HG03175 (cell line): Measurements from ENCODE around the gene MOV10.

Experiments
- ATAC-seq: cut with Tn5 transposase; IDR thresholded peaks from one replicate; pipeline ENCODE4 v1.9.1; 2021; ENCODE audit warnings: mild to moderate bottlenecking, moderate library complexity; ENCODE audit not compliant: unreplicated experiment

MOV10 gene

GRCh38 chr1:112698366-112699310 lies 24.2 kb downstream of the MOV10 start:
- ATAC-seq: no peak

- ATAC-seq: no peak
These were observed 25.1 kb downstream of the MOV10 start for GRCh38 chr1:112699425-112700144.

GRCh38 chr1:112700290-112701226 lies 26.1 kb downstream of the MOV10 start:
- ATAC-seq: peak; percentile 39

- ATAC-seq: no peak
These were observed 27.0 kb downstream of the MOV10 start for GRCh38 chr1:112701227-112702066.

GRCh38 chr1:112702067-112702395 lies 27.6 kb downstream of the MOV10 start:
- ATAC-seq: no peak

- ATAC-seq: no peak
These were observed 28.2 kb downstream of the MOV10 start for GRCh38 chr1:112702420-112703261.

GRCh38 chr1:112703706-112704105 lies 29.2 kb downstream of the MOV10 start:
- ATAC-seq: no peak

- ATAC-seq: peak; percentile 3
These were observed 30.0 kb downstream of the MOV10 start for GRCh38 chr1:112704391-112704933.

- ATAC-seq: peak; percentile 62
These were observed 30.6 kb downstream of the MOV10 start for GRCh38 chr1:112704934-112705627.

GRCh38 chr1:112706505-112707220 lies 32.2 kb downstream of the MOV10 start, which contains the start of gene RHOC:
Gene RHOC, minus strand, starts transcription at chr1:112707127. Its CDS starts 3,328 bp downstream, at chr1:112703799.
- peak; percentile 60 for ATAC-seq

- peak; percentile 48 for ATAC-seq
These were observed 33.0 kb downstream of the MOV10 start for GRCh38 chr1:112707221-112708001.

- no peak for ATAC-seq
These were observed 33.6 kb downstream of the MOV10 start for GRCh38 chr1:112708002-112708448.

- ATAC-seq: no peak
These were observed 34.0 kb downstream of the MOV10 start for GRCh38 chr1:112708489-112708888.

- no peak for ATAC-seq
These were observed 35.7 kb downstream of the MOV10 start for GRCh38 chr1:112710159-112710558.

GRCh38 chr1:112710586-112710985 lies 36.1 kb downstream of the MOV10 start:
- ATAC-seq: no peak

GRCh38 chr1:112711041-112711440 lies 36.6 kb downstream of the MOV10 start:
- ATAC-seq: no peak

- ATAC-seq: no peak
These were observed 37.2 kb downstream of the MOV10 start for GRCh38 chr1:112711670-112712069.
